HepG2 (cell line): ENCODE data around the gene CCL16. TPM values are rescaled to one million over a fixed set of nuclear protein-coding genes. Genes with fewer than 3 reads are reported as not detected.

ENCODE experiments used
- AHR ChIP-seq: IDR thresholded peaks from 2 replicates; pipeline ENCODE4 v1.6.1; 2018; ENCODE audit warnings: missing genetic modification reagents, missing compliant biosample characterization
- ARID3A ChIP-seq: IDR thresholded peaks from 2 replicates; pipeline ENCODE4 v1.6.1; 2012; ENCODE audit warnings: low read depth, low read length, improper control_type of control experiment
- DNMT3B ChIP-seq: conservative IDR thresholded peaks from 2 replicates; pipeline ENCODE4 v1.6.1; 2016; ENCODE audit warnings: missing biosample characterization, control low read depth
- FOXP1 ChIP-seq, 2 experiments: fragments of 450-650 bp in 1 of 2; IDR thresholded peaks; 2 replicates each; pipeline ENCODE4 v1.6.1; 2017 to 2018; ENCODE audit warnings: antibody characterized with exemption in 1 of 2
- GMEB1 ChIP-seq: sonication (generic); formaldehyde crosslinking; IDR thresholded peaks from 2 replicates; pipeline ENCODE4 v1.5.1; 2020; ENCODE audit warnings: missing genetic modification reagents, mild to moderate bottlenecking, borderline replicate concordance
- HIVEP1 ChIP-seq: sonication (generic); formaldehyde crosslinking; IDR thresholded peaks from 2 replicates; pipeline ENCODE4 v1.4.0; 2020; ENCODE audit warnings: mild to moderate bottlenecking, missing genetic modification reagents
- JARID2 ChIP-seq: sonication (generic); formaldehyde crosslinking; IDR thresholded peaks from 2 replicates; pipeline ENCODE4 v1.8.1; 2023; ENCODE audit warnings: missing genetic modification reagents, inconsistent platforms; ENCODE audit not compliant: insufficient replicate concordance
- KDM1A ChIP-seq: IDR thresholded peaks from 2 replicates; pipeline ENCODE4 v1.6.1; 2016; ENCODE audit warnings: missing compliant biosample characterization
- NCOA5 ChIP-seq: sonication (generic); formaldehyde crosslinking; IDR thresholded peaks from 2 replicates; pipeline ENCODE4 v1.4.0; 2020; ENCODE audit warnings: missing genetic modification reagents
- PHB2 ChIP-seq: fragments of 450-650 bp; IDR thresholded peaks from 2 replicates; pipeline ENCODE4 v1.6.1; 2018; ENCODE audit not compliant: partially characterized antibody
- PITX1 ChIP-seq: sonication (generic); formaldehyde crosslinking; IDR thresholded peaks from 2 replicates; pipeline ENCODE4 v1.5.1; 2020; ENCODE audit warnings: mild to moderate bottlenecking, missing genetic modification reagents
- RNF219 ChIP-seq: sonication (generic); formaldehyde crosslinking; IDR thresholded peaks from 2 replicates; pipeline ENCODE4 v1.5.0; 2020; ENCODE audit warnings: mild to moderate bottlenecking, missing genetic modification reagents
- SMARCC2 ChIP-seq: fragments of 450-650 bp; IDR thresholded peaks from 2 replicates; pipeline ENCODE4 v1.6.1; 2017; ENCODE audit warnings: antibody characterized with exemption, mild to moderate bottlenecking
- SOX6 ChIP-seq, 2 experiments: fragments of 450-650 bp in 1 of 2; sonication (generic) in 1 of 2; formaldehyde crosslinking in 1 of 2; IDR thresholded peaks; 2 replicates each; pipeline versions ENCODE4 v1.4.0 to v1.6.1; 2017 to 2020; ENCODE audit warnings: antibody characterized with exemption in 1 of 2, mild to moderate bottlenecking in 1 of 2, missing genetic modification reagents in 1 of 2
- SP4 ChIP-seq: sonication (generic); formaldehyde crosslinking; IDR thresholded peaks from 2 replicates; pipeline ENCODE4 v1.8.1; 2023; ENCODE audit warnings: mild to moderate bottlenecking, missing genetic modification reagents
- ZBTB42 ChIP-seq: sonication (generic); formaldehyde crosslinking; IDR thresholded peaks from 2 replicates; pipeline ENCODE4 v1.5.0; 2020; ENCODE audit warnings: mild to moderate bottlenecking, missing genetic modification reagents
- ZKSCAN1 ChIP-seq: fragments of 150-350 bp; IDR thresholded peaks from 2 replicates; pipeline ENCODE4 v1.6.1; 2014; ENCODE audit warnings: low read length
- ZMYM2 ChIP-seq: sonication (generic); formaldehyde crosslinking; IDR thresholded peaks from 2 replicates; pipeline ENCODE4 v1.8.0; 2022; ENCODE audit warnings: mild to moderate bottlenecking, missing genetic modification reagents
- ZNF33B ChIP-seq: sonication (generic); formaldehyde crosslinking; IDR thresholded peaks from 2 replicates; pipeline ENCODE4 v1.5.1; 2020; ENCODE audit warnings: mild to moderate bottlenecking, missing genetic modification reagents
- ZNF530 ChIP-seq: sonication (generic); formaldehyde crosslinking; IDR thresholded peaks from 2 replicates; pipeline ENCODE4 v1.5.0; 2020; ENCODE audit warnings: low read depth, mild to moderate bottlenecking, missing genetic modification reagents
- ZNF556 ChIP-seq: sonication (generic); formaldehyde crosslinking; IDR thresholded peaks from 2 replicates; pipeline ENCODE4 v1.4.0; 2020; ENCODE audit warnings: mild to moderate bottlenecking, missing genetic modification reagents, borderline replicate concordance
- ZNF558 ChIP-seq: sonication (generic); formaldehyde crosslinking; IDR thresholded peaks from 2 replicates; pipeline ENCODE4 v1.9.0; 2022; ENCODE audit warnings: mild to moderate bottlenecking, missing genetic modification reagents, borderline replicate concordance
- ZNF563 ChIP-seq: sonication (generic); formaldehyde crosslinking; IDR thresholded peaks from 2 replicates; pipeline ENCODE4 v1.8.0; 2022; ENCODE audit warnings: mild to moderate bottlenecking, moderate library complexity, missing genetic modification reagents
- ZNF790 ChIP-seq: sonication (generic); formaldehyde crosslinking; IDR thresholded peaks from 2 replicates; pipeline ENCODE4 v1.8.0; 2022; ENCODE audit warnings: missing genetic modification reagents, mild to moderate bottlenecking, borderline replicate concordance
- polyA plus RNA-seq, 8 experiments: library from polyadenylated mRNA; depleted of rRNA in 3 of 8; stranded (reverse) in 7 of 8; unstranded in 1 of 8; fragments of >200 nt; fragmentation: Illumina TruSeq in 4 of 8; extraction: Trizol in 4 of 8; gene quantifications; 2 replicates each; pipeline versions ENCODE4 v1.2.1 to v1.2.3, GENCODE V29; 2011 to 2016; ENCODE audit warnings: low read depth in 4 of 8, missing spikeins in 1 of 8, mixed read lengths in 1 of 8; ENCODE audit not compliant: insufficient read depth in 1 of 8
- total RNA-seq, 5 experiments: library from RNA; depleted of rRNA; stranded (reverse); fragments of >200 nt; fragmentation: Illumina TruSeq; extraction: Trizol; gene quantifications; 2 replicates each; pipeline ENCODE4 v1.2.3, GENCODE V29; 2016; ENCODE audit warnings: low read depth in 1 of 5

CCL16 gene
- total and polyA plus RNA-seq, 2 of the 13 experiments (the other 11 are each of a cell fraction or from before 2014, with no cell fraction given) = 2.0 to 14.7 TPM

- TF ChIP-seq GMEB1 (CRISPR knock-in tag) (0 out of 2 replicates have a peak, but pooled peaks have one; percentile 41), ZNF563 (CRISPR knock-in tag) (peak; percentile 45; the same call in 1 of the 2 replicates), DNMT3B (no peak; the same call in 1 of the 2 replicates), HIVEP1 (peak; percentile 98), NCOA5 (CRISPR knock-in tag) (no peak), SMARCC2 (no peak; the same call in 1 of the 2 replicates), ARID3A (peak; percentile 54), ZNF33B (CRISPR knock-in tag) (no peak), AHR (CRISPR knock-in tag) (peak; percentile 77; the same call in 1 of the 2 replicates), RNF219 (CRISPR knock-in tag) (0 out of 2 replicates have a peak, but pooled peaks have one; percentile 77), FOXP1 (IDR thresholded peaks at IDR 0.05) (no peak), FOXP1 (CRISPR knock-in tag; IDR thresholded peaks at IDR 0.05) (peak; percentile 96), PITX1 (peak; percentile 97), ZMYM2 (CRISPR knock-in tag) (peak; percentile 86), PHB2 (no peak), ZNF530 (CRISPR knock-in tag) (no peak), ZKSCAN1 (no peak), KDM1A (CRISPR knock-in tag) (peak; percentile 88), ZNF556 (CRISPR knock-in tag) (0 out of 2 replicates have a peak, but pooled peaks have one; percentile 27), SP4 (no peak; the same call in 1 of the 2 replicates), JARID2 (CRISPR knock-in tag) (no peak), ZNF558 (CRISPR knock-in tag) (no peak), SOX6 (IDR thresholded peaks at IDR 0.05) (no peak), SOX6 (CRISPR knock-in tag; IDR thresholded peaks at IDR 0.05) (peak; percentile 97), ZNF790 (no peak), ZBTB42 (CRISPR knock-in tag) (peak; percentile 90)
Observed at GRCh38 chr17:35973333-35974260, 7.7 kb downstream of the CCL16 start (continued).
